GM19043 (cell line): ENCODE results near the gene MRTO4.
A peak's percentile ranks its signal among the peaks of the same experiment; 100 is the strongest.
"Not testable (repeated sequence)": the region's sequence is repeated elsewhere in the genome, so short reads cannot be mapped to it uniquely, and the experiment has no call there.

Experiments
- ATAC-seq: cut with Tn5 transposase; IDR thresholded peaks from one replicate; pipeline ENCODE4 v1.9.1; 2021; ENCODE audit warnings: low read depth; ENCODE audit not compliant: unreplicated experiment

MRTO4 gene

DNA sequence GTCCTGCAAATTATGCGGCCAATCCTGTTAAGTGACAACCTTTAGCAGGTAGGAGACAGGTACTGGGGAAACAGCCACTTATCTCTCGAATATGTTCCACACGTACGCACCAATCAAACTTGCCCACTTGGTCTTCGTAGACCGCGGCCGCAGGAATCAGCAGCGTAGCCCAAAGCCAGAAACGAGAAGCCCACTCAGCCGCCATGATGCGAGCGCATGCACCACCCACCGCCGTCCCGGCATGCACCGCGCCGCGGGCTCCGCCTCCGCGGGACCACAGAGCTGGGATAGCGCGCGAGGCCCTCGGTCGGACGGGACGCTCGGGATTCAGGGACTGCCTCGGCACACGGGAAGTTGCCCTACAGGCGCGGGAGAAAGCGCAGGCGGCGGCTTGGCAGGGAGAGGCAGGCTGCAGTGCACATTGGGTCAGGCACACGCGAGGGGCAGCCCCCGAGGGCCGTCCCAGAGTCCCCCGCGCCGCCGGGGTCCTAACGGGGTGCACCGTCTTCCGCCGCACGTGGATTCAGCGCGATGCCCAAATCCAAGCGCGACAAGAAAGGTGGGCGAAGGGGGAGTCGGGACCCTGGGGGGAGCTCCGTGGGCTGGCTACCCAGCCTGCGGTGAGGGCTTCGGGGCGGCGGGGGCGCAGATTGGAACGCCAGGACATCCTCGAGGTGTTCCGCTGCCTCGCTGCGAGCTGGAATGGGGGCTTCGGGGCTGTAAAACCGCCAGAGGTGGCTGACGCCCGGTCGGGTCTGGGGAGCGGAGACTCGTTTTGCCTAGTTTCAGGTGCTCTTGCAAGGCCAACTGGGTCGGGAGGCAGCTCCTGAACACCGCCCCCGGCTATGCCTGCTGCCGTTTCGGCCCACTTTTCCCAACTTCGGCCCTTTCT lies at the start of gene MRTO4, which contains the start of gene EMC1:
Gene MRTO4 (plus strand): TSS at position 501 of the 892 bp plus-strand sequence. CDS start 31 bp downstream, at position 532.
Gene EMC1 (minus strand): TSS at position 220 of the 892 bp plus-strand sequence. CDS start 15 bp downstream, at position 205.
- peak; percentile 73 for ATAC-seq

- no peak for ATAC-seq
Observed at GRCh38 chr1:19202396-19202795, 49.2 kb upstream of the MRTO4 start.

- ATAC-seq: no peak
Observed at GRCh38 chr1:19203440-19203839, 48.2 kb upstream of the MRTO4 start.

DNA sequence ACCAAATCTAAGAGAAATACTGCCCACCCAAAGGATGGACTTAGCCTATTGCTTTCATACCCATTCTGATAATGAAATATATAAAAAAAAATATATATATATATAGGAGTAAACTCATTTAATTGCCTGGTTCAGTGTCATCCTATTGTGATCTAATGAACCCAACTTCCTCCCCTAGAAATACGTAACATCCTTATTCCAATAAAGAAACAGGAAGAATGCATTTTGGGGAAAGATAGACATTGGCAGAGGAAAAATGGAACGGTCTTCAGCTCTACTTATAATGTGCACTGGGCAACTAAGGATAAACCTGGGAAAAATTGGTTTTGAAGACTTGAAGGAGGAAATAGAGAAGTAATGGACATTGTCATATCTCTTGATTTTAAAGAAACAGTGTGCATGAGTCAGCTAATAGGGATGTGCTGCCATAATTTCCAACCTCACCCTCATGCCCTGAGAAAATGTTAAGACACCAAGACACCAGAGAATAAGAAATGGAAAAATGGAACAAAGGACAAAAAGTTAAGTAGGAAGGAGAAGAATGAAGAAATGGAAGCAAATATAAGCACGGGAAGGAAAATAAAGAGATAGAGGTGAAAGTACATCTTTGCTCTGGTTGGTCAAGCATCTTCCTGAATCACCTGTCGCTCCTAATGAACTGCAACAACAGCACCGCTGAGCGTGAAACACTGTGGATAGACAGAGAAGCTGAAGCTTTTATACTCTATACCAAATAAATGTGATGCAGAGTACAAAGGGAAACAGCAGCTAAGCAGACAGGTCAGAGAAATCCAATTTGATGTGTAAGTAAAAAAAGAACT lies 46.9 kb upstream of the MRTO4 start:
- no peak for ATAC-seq

DNA sequence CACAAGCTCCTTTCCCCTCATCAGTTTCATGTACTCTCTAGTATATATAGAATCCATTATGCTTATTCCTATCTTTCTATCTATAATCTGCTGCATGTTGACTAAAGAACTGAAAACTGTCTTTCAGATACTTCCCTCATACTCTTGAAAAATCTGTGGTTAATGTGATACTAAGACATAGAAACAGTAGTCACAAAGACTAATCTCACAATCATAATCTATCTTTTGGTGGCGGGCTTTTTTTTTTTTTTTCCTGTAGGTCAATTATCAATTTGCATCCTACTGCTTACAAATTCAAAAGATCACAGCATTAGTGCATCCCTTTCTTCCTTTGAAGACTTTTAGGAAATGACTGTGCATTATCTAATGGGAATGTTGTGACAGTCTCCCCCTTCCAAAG lies 46.2 kb upstream of the MRTO4 start:
- no peak for ATAC-seq

GRCh38 chr1:19205845-19206244 lies 45.8 kb upstream of the MRTO4 start:
- ATAC-seq: no peak

DNA sequence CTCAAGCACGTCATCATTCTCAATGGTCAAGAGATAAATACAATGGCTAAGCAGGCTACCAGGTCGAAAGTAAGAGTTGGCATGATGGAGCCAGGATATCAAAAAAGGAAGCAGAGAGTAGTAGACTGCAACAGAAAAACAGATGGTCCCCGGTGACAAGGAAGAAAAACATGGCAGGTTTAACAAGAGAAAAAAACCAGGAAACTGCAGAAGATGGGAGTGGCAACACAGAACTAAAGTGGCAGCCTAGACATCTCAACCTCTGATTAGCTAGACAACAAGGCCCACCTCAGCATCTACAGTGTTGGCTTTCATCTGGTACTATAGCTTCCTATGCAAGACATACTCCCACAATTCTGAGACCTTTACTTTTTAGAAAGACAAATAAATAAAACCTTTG lies 44.7 kb upstream of the MRTO4 start:
- no peak for ATAC-seq

DNA sequence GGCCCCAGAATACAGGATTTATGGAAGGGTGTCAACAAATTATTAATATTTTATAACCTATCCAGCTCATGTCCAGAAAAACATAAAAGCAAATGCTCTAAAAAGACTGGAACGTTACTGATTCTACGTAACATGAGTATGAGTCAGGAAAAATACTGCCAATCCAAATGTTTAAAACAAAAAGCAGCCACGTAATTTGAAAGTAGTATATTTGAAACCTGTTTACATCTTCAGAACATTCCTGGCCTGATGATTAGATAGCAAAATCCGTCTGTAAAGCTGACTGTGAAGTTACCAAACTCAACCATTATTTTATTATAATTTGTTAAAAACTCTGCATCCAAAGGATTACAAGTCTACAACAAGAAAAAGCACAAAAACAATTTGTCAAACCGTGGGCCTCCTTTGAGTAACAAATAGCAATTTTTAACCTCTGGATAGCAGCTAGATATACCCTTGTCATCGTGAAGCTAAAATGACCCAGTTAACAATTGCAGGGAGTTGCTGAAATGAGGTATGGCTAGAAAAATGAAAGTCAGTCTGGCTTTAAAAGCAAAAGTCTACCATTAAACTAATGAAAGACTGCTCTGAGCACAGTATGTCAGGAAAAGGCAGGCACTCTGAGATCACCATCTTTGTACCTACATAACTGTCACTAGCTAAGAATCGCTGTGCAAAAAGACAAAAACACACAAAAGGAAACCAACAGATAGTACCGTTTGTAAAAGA lies 42.7 kb upstream of the MRTO4 start:
- ATAC-seq: no peak

- peak; percentile 43 for ATAC-seq
Observed at GRCh38 chr1:19209439-19209989, 42.1 kb upstream of the MRTO4 start.

DNA sequence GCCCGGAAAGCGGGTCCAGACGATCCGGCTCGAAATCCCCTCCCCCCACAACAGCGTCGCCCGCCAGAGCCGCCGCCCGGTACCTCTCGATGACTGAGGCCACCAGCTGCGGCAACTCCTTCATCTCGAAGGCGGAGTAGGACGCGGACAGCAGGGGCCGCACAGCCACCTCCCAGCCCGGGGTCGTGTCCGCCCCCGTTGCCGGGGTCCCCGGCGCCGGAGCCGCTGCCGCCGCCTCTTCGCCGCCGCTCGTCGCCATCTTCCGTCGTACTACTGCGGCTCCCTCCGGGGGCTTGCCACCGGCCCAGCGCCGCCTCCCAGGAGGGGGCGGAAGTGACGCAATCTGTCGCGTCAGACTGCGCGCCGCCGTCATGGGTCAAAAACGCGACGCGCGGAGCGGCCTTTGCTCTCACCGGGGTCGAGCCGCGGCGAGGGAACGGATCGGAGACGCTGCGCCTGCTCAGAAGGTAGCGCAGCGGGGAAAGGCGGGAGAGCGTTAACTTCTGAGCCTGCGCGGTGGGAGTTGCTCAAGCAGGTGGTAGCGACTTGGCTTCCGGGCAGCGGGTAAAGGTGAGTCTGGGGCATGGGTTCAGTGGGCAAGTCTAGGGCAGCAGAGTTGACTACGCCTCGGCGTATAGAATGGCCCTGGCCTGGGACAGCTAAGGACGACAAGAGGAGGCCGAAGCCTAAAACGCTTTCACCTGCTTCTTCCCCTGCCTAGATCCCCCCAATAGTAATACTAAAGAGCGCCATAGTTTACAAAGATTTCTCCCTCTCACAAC lies 41.4 kb upstream of the MRTO4 start, which contains the start of gene UBR4:
Gene UBR4 (minus strand): TSS at position 277 of the 782 bp plus-strand sequence. CDS start 18 bp downstream, at position 259.
- peak; percentile 80 for ATAC-seq

GRCh38 chr1:19210772-19211549 lies 40.6 kb upstream of the MRTO4 start:
- no peak for ATAC-seq

DNA sequence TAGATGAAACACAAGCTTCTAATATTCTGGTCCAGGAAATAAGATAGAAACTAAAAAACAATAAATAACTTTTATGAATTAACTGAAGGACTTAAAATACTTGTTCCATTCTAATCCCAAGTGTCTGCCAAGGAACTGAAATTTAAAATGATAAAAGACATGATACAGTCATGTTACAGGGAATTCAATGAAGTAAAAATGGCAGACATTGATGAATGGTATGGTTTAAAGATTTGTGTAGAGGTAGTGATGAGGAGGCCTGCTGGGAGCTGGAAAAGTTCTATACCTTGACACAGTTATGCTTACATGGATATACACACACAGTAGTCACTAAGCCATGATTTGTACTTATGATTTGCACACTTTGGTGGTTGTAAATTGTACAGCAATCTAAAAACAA lies 39.4 kb upstream of the MRTO4 start:
- no peak for ATAC-seq

DNA sequence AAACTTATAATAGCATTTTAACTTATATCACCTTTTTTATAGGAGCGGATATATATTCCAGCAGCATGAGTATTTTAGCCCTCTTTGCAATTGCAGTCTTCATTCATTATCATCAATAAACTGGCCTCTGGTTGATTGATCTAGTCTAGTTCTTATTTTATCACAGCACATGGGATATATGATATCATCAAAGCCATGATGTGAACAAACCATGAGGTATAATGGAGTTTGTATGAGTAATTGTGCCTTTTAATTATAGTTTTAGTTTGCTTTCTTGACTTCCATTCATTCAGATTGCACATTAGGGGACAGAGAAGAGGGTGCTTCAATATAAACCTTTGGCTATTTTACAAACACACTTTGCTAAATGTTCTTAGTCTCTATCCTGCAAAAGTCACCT lies 38.0 kb upstream of the MRTO4 start:
- no peak for ATAC-seq

DNA sequence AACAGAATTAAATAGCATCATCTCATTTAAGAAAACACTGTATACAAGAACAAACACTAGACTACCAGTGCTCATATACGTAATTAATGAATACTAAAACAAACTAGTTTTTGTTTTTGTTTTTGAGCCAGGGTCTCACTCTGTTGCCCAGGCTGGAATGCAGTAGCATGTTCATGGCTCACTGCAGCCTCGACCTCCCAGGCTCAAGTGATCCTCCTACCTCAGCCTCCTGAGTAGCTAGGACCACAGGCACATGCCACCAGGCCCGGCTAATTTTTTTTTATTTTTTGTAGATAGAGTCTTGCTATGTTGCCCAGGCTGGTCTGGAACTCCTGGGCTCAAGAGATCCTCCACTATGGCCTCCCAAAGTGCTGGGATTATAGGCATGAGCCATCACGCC lies 35.0 kb upstream of the MRTO4 start:
- not testable (repeated sequence) for ATAC-seq

- ATAC-seq: no peak
Observed at GRCh38 chr1:19219451-19219850, 32.2 kb upstream of the MRTO4 start.

GRCh38 chr1:19220080-19220846 lies 31.3 kb upstream of the MRTO4 start:
- no peak for ATAC-seq

GRCh38 chr1:19220991-19221390 lies 30.6 kb upstream of the MRTO4 start:
- ATAC-seq: no peak

- no peak for ATAC-seq
Observed at GRCh38 chr1:19222573-19222972, 29.0 kb upstream of the MRTO4 start.
